HG02840 (cell line): ENCODE data around the gene EGFLAM.
"Not testable (repeated sequence)": the region's sequence is repeated elsewhere in the genome, so short reads cannot be mapped to it uniquely, and the experiment has no call there.

Source experiments
- ATAC-seq: cut with Tn5 transposase; IDR thresholded peaks from one replicate; pipeline ENCODE4 v1.9.1; 2021; ENCODE audit warnings: mild to moderate bottlenecking, moderate library complexity, moderate number of reproducible peaks; ENCODE audit not compliant: unreplicated experiment, low FRiP score

Gene EGFLAM

GRCh38 chr5:38410304-38410990 is 152.1 kb downstream of the EGFLAM start:
- no peak for ATAC-seq

- ATAC-seq = no peak
Measured at GRCh38 chr5:38413696-38414095, 155.3 kb downstream of the EGFLAM start.

- ATAC-seq = no peak
Measured at GRCh38 chr5:38414348-38414747, 156.0 kb downstream of the EGFLAM start.

GRCh38 chr5:38415772-38416171 is 157.4 kb downstream of the EGFLAM start:
- not testable (repeated sequence) for ATAC-seq

GRCh38 chr5:38417658-38418017 is 159.3 kb downstream of the EGFLAM start:
- no peak for ATAC-seq

- no peak for ATAC-seq
Measured at GRCh38 chr5:38420246-38420645, 161.9 kb downstream of the EGFLAM start.

GRCh38 chr5:38420691-38421390 is 162.5 kb downstream of the EGFLAM start:
- ATAC-seq = no peak

- no peak for ATAC-seq
Measured at GRCh38 chr5:38422622-38423021, 164.3 kb downstream of the EGFLAM start.

GRCh38 chr5:38423276-38424147 is 165.2 kb downstream of the EGFLAM start:
- no peak for ATAC-seq

GRCh38 chr5:38424148-38425060 is 166.0 kb downstream of the EGFLAM start:
- no peak for ATAC-seq

GRCh38 chr5:38426490-38426889 is 168.1 kb downstream of the EGFLAM start:
- no peak for ATAC-seq

GRCh38 chr5:38426986-38427950 is 168.9 kb downstream of the EGFLAM start:
- no peak for ATAC-seq

GRCh38 chr5:38431242-38431853 is 173.0 kb downstream of the EGFLAM start:
- no peak for ATAC-seq

- no peak for ATAC-seq
Measured at GRCh38 chr5:38433160-38433861, 175.0 kb downstream of the EGFLAM start.

- ATAC-seq = no peak
Measured at GRCh38 chr5:38434966-38435705, 176.8 kb downstream of the EGFLAM start.

GRCh38 chr5:38438757-38439156 is 180.4 kb downstream of the EGFLAM start:
- no peak for ATAC-seq
